GM19351 (cell line): Measurements from ENCODE around the gene GREB1L.
"Not testable (repeated sequence)": the region's sequence is repeated elsewhere in the genome, so short reads cannot be mapped to it uniquely, and the experiment has no call there.

Source experiments
- ATAC-seq: cut with Tn5 transposase; IDR thresholded peaks from one replicate; pipeline ENCODE4 v1.9.1; 2021; ENCODE audit warnings: mild to moderate bottlenecking, moderate library complexity; ENCODE audit not compliant: unreplicated experiment

Gene GREB1L

DNA sequence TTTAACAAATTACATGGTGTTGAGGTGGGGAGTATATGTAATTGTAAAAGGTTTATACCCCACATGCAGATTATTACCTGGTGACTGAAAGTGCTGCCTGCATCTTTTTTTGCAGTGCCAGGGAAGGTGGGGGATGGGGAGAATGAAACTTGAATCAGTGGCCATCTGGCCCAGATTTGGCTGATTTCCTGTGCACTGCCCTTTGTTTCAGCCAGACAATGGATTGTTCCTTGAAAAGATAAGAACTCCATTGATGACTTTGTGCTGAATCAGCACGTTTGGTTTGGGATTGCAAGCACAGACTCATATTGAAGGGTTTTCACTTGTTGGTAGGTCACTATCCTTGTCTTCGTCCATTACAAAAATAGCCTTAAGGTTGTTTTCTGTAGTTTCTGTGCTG, 20.9 kb downstream of the GREB1L start:
- no peak for ATAC-seq

DNA sequence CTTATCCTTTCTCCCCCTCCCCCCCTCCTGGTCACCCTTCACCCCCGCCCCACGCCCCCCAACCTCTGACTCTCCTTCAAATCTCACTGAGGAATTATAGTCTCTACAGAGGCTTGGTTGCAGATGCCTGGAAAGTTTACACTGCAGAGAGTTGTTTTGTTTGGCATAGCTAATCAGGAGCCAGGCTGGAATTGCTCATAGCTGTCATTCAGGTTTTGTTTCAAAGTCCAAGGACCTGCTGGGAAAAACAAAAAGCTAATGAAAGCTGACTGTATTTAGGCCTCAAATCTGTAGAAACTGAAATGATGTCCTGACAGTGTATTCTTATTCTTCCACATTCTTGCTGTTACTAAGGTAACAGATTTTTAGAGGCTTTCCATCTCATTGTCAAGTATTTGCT, 22.6 kb downstream of the GREB1L start:
- ATAC-seq = no peak

DNA sequence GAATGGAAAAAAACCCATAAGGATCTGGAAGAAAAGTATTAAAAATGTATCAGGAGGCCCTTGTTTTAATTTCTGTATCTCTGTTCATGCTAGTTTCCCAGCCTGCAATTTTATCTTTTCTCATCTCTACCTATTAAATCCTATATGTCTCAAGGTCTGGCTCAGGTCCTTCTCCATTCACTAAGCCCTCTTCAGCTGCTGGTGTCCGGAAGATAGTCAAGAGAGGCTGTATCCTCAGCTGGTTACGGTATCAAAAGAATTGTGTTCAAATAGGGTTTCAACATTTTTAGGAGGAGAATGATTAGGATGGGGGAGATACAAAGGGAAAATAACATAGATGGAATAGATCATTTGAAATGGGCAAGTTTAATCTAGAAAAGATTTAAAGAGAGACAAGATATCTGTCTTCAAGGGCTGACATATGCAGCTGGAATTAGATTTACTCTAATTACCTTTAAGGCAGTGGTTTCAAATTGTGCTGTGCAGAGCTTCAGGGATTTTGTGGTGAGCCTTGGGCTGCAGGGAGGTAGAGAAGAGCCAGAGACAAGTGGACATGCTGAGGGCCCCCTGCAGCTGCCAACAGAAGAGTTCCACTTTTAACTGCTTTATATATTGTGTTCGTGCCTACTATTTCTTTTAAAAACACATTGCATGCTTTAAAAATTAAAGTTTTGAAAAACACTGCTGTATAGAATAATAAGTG, 24.1 kb downstream of the GREB1L start:
- no peak for ATAC-seq

GRCh38 chr18:21267400-21267799, 25.4 kb downstream of the GREB1L start:
- no peak for ATAC-seq

- ATAC-seq = no peak
These were observed 27.3 kb downstream of the GREB1L start for GRCh38 chr18:21269349-21269748.

DNA sequence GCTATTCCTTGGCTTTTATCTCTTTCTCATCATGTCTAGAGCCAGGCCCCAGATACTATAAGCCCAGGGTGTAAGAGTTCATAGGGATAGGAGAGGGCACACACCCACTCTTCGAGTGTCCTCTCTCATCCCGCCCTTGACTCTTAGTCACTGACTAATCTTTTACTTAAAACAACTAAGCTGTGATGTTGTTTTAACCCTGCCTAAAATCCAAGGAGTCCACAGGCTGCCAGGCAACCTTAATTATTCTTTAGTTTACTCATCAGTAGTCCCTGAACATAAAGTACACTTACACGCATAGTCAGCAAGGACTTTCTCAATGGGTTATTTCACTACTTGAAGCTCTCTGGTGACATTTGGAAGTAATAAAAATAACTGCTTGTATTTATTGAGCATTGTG, 28.4 kb downstream of the GREB1L start:
- ATAC-seq = no peak

DNA sequence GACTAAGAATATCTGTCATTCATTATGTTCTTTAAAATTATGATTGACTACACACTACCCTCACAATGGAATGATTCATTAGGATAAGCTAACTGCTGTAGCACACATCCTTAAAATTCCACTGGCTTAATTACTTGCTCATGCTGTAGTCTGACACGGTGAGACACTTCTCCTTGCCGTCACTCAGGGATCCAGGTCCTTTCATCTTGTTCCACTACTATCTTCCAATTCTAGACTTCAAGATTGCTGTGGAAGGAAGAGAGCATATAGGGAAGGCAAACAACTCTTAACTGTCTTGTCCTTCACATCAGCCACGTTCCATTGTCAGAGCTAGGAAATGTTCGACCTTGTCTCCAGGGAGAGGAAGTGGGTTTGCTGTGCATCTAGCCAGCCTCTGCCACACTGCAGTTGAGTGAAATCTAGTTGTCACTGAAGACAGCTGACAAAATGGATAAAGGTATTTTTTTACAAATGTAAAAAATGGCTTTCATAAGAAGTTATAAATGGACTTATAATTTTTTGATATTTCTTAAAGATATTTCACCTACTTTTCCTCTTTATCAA, 30.1 kb downstream of the GREB1L start:
- ATAC-seq = no peak

DNA sequence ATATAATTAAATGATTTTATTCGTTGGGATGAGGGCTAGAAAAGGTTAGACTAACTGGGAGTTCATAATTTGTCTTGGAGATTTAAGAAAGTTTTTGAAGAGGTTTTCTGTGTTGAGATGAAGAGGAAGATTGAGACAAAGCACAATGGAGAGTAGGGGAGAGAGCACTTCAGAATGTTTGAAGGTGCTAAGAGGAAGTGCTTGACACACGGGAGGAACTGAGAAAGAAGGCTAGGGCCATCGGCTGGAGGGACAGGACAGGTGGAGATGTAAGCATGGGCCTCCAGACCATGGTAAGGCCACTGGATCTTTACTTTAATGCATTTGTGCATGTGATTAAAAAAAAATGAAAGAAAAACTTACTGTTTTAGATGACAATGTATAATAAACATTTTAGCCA, 31.5 kb downstream of the GREB1L start:
- ATAC-seq = no peak

DNA sequence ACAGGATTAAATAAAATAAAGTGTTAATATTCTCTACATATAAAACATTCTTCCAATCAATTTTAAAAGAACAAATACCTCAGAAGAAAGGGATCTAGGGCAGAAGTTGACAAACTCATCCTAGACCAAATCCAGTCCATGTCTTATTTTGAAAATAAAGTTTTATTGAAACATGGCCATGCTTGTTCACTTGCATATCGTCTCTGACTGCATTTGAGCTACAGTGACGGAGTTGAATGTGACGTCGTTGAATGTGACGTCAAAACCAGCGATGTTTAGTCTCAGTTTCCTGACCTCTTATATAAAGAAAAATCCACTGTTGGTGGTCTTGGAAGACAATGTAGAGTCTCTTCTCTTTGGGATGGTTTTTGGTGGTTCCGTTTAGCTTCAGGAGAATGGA, 33.6 kb downstream of the GREB1L start:
- ATAC-seq = no peak

GRCh38 chr18:21277578-21277977, 35.5 kb downstream of the GREB1L start:
- no peak for ATAC-seq

DNA sequence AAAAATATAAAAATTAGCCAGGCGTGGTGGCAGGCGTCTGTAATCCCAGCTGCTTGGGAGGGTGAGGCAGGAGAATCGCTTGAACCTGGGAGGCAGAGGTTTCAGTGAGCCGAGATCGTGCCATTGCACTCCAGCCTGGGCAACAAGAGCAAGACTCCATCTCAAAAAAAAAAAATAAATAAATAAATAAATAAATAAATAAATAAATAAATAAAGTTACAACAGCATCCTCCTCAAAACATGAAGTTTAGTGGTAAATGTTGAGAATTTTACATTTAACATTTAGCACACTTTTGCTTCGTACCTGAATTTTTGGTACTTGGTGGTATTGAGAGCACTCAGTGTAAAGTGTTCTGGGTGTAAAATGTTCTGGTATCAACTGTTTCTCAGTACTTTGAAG, 36.2 kb downstream of the GREB1L start:
- not testable (repeated sequence) for ATAC-seq

DNA sequence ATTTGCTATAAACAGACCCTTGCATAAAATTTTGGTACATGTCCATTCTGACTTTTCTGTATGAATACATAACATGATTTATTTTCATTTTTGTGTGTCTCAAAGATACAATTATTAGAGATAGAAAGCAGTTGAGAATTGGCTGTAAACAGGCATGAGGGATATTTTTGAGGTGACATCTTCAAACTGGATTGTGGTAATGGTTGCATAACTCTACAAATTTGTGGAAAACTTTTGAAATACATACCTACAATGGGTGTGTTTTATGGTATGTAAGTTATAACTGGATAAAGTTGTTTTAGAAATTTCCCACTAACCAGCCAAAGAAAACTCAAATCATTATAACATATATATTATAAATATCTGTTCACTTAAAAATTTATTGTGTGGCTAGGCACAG, 39.6 kb downstream of the GREB1L start:
- no peak for ATAC-seq

DNA sequence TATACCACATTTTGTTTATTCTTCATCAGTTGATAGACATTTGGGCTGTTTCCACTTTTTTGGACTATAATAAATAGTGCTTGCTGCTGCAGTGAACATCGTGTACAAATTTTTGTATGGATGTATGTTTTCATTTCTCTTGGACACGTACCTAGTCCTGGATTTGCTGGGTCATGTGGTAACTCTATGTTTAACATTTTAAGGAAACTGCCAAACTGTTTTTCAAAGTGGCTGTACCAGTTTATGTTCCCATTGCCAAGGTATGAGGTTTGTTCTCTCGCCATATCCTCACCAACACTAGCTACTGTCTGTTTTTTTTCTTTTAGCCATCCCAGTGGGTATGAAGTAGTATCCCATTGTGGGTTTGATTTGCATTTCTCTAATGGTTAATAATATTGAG, 42.5 kb downstream of the GREB1L start:
- ATAC-seq = no peak

GRCh38 chr18:21289827-21290226, 47.8 kb downstream of the GREB1L start:
- ATAC-seq = no peak

- no peak for ATAC-seq
These were observed 49.1 kb downstream of the GREB1L start for GRCh38 chr18:21291106-21291505.

GRCh38 chr18:21293479-21293878, 51.4 kb downstream of the GREB1L start:
- ATAC-seq = no peak

DNA sequence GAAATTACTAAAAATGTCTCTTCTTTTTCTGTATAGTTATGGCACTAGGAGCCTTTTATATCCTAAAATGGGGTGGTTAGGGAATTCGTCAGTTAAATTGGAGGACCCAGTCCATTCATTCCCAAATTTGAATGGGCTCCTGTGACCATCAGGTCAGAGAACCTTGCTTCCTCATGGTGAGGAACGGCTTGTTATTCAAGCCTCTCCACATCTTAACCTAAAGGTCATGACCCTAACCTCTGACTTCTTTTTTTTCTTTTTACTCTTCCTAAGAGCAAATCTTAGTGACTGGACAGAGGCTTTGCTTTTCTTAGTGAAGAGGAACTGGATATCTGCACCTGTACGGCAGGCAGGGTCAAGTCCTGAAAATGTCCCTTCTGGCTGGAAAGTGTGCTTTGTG, 53.1 kb downstream of the GREB1L start:
- ATAC-seq = no peak

DNA sequence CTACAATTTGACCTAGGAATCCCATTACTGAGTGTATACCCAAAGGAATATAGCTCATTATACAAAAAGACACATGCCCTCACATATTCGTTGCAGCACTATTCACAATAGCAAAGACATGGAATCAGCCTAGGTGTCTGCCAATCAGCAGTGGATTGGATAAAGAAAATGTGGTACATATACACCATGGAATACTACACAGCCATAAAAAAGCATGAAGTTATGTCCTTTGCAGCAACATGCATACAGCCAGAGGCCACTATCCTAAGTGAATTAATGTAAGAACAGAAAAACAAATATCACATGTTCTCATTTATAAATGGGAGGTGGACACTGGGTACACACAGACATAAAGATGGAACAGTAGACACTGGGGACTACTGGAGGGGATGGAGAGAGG, 54.0 kb downstream of the GREB1L start:
- no peak for ATAC-seq

- ATAC-seq = no peak
These were observed 56.3 kb downstream of the GREB1L start for GRCh38 chr18:21298351-21298750.

- ATAC-seq = no peak
These were observed 58.2 kb downstream of the GREB1L start for GRCh38 chr18:21300035-21300907.

GRCh38 chr18:21300908-21301200, 58.8 kb downstream of the GREB1L start:
- no peak for ATAC-seq

- no peak for ATAC-seq
These were observed 61.4 kb downstream of the GREB1L start for GRCh38 chr18:21303445-21303844.
